ENCODE measurements around the gene SH2D3C.

The SH2D3C gene

GRCh38 chr9:127712371-127712770 lies 66.1 kb downstream of the SH2D3C start:
- Histone ChIP-seq H3K4me1 (ENCODE audit: insufficient read depth, low read length) (0 out of 2 replicates have a peak, but pooled peaks cover 7% of the 10 kb centered on the region), H3K9me3 (ENCODE audit: insufficient read depth, low read depth, low read length) (no peaks in the 10 kb centered on the region), H3K4me3 (ENCODE audit: low read length) (no peak overlapping the region), H3K36me3 (ENCODE audit: insufficient read depth, low read length) (no peaks in the 10 kb centered on the region), H3K27me3 (ENCODE audit: insufficient read depth, low read length) (peaks cover 5% of the 10 kb centered on the region; the same call in 1 of the 2 replicates), H3K27ac (ENCODE audit: low read depth, low read length) (no peak overlapping the region), H3K9ac (ENCODE audit: low read depth, low read length) (no peak overlapping the region)
- WGBS: 86% methylated on average over 11 of the region's 11 CpGs

GRCh38 chr9:127711831-127712274 lies 66.6 kb downstream of the SH2D3C start:
- H3K27ac ChIP-seq (ENCODE audit: low read depth, low read length): no peak overlapping the region
- WGBS: 62% methylated on average over 11 of the region's 11 CpGs
- H3K9me3 ChIP-seq (ENCODE audit: insufficient read depth, low read depth, low read length): no peaks in the 10 kb centered on the region
- peaks cover 5% of the 10 kb centered on the region; the same call in 1 of the 2 replicates for H3K27me3 ChIP-seq (ENCODE audit: insufficient read depth, low read length)
- H3K36me3 ChIP-seq (ENCODE audit: insufficient read depth, low read length): no peaks in the 10 kb centered on the region
- H3K4me1 ChIP-seq (ENCODE audit: insufficient read depth, low read length): 0 out of 2 replicates have a peak, but pooled peaks cover 7% of the 10 kb centered on the region
- H3K9ac ChIP-seq (ENCODE audit: low read depth, low read length): no peak overlapping the region
- H3K4me3 ChIP-seq (ENCODE audit: low read length): no peak overlapping the region

- Histone ChIP-seq H3K36me3 (ENCODE audit: insufficient read depth, low read length) (no peaks in the 10 kb centered on the region), H3K27ac (ENCODE audit: low read depth, low read length) (no peak overlapping the region), H3K27me3 (ENCODE audit: insufficient read depth, low read length) (peaks cover 5% of the 10 kb centered on the region; the same call in 1 of the 2 replicates), H3K9ac (ENCODE audit: low read depth, low read length) (no peak overlapping the region), H3K4me3 (ENCODE audit: low read length) (no peak overlapping the region), H3K9me3 (ENCODE audit: insufficient read depth, low read depth, low read length) (no peaks in the 10 kb centered on the region), H3K4me1 (ENCODE audit: insufficient read depth, low read length) (0 out of 2 replicates have a peak, but pooled peaks cover 7% of the 10 kb centered on the region)
- 88% methylated on average over 9 of the region's 9 CpGs for WGBS
These were observed 67.2 kb downstream of the SH2D3C start for GRCh38 chr9:127711226-127711701.

- peaks cover 5% of the 10 kb centered on the region; the same call in 1 of the 2 replicates for H3K27me3 ChIP-seq (ENCODE audit: insufficient read depth, low read length)
- no peak overlapping the region for H3K9ac ChIP-seq (ENCODE audit: low read depth, low read length)
- H3K9me3 ChIP-seq (ENCODE audit: insufficient read depth, low read depth, low read length): no peaks in the 10 kb centered on the region
- 91% methylated on average over 10 of the region's 10 CpGs for WGBS
- H3K36me3 ChIP-seq (ENCODE audit: insufficient read depth, low read length): no peaks in the 10 kb centered on the region
- no peak overlapping the region for H3K4me3 ChIP-seq (ENCODE audit: low read length)
- no peak overlapping the region for H3K27ac ChIP-seq (ENCODE audit: low read depth, low read length)
- 0 out of 2 replicates have a peak, but pooled peaks cover 7% of the 10 kb centered on the region for H3K4me1 ChIP-seq (ENCODE audit: insufficient read depth, low read length)
These were observed 68.2 kb downstream of the SH2D3C start for GRCh38 chr9:127710204-127710783.

GRCh38 chr9:127708952-127709587 lies 69.4 kb downstream of the SH2D3C start:
- no peak overlapping the region for H3K27ac ChIP-seq (ENCODE audit: low read depth, low read length)
- H3K36me3 ChIP-seq (ENCODE audit: insufficient read depth, low read length): no peaks in the 10 kb centered on the region
- WGBS: 91% methylated on average over 8 of the region's 8 CpGs
- H3K9me3 ChIP-seq (ENCODE audit: insufficient read depth, low read depth, low read length): no peaks in the 10 kb centered on the region
- H3K4me1 ChIP-seq (ENCODE audit: insufficient read depth, low read length): 0 out of 2 replicates have a peak, but pooled peaks cover 5% of the 10 kb centered on the region
- H3K4me3 ChIP-seq (ENCODE audit: low read length): no peak overlapping the region
- no peaks in the 10 kb centered on the region for H3K27me3 ChIP-seq (ENCODE audit: insufficient read depth, low read length)
- no peak overlapping the region for H3K9ac ChIP-seq (ENCODE audit: low read depth, low read length)

- no peak overlapping the region for H3K4me3 ChIP-seq (ENCODE audit: low read length)
- no peak overlapping the region for H3K9ac ChIP-seq (ENCODE audit: low read depth, low read length)
- no peaks in the 10 kb centered on the region for H3K36me3 ChIP-seq (ENCODE audit: insufficient read depth, low read length)
- WGBS: 71% methylated on average over 5 of the region's 5 CpGs
- no peaks in the 10 kb centered on the region for H3K27me3 ChIP-seq (ENCODE audit: insufficient read depth, low read length)
- H3K4me1 ChIP-seq (ENCODE audit: insufficient read depth, low read length): 0 out of 2 replicates have a peak, but pooled peaks cover 5% of the 10 kb centered on the region
- no peaks in the 10 kb centered on the region for H3K9me3 ChIP-seq (ENCODE audit: insufficient read depth, low read depth, low read length)
- H3K27ac ChIP-seq (ENCODE audit: low read depth, low read length): no peak overlapping the region
These were observed 70.7 kb downstream of the SH2D3C start for GRCh38 chr9:127707766-127708165.

GRCh38 chr9:127706836-127707241 lies 71.6 kb downstream of the SH2D3C start, which contains the start of gene CFAP157:
CFAP157 (plus strand) TSS chr9:127706988; CDS start chr9:127707032, 44 bp downstream.
- H3K9me3 ChIP-seq (ENCODE audit: insufficient read depth, low read depth, low read length): no peaks in the 10 kb centered on the region
- no peak within 1 kb of the TSS for H3K9ac ChIP-seq (ENCODE audit: low read depth, low read length)
- peak within 1 kb of the TSS; percentile 18; the same call in 1 of the 2 replicates for H3K4me3 ChIP-seq (ENCODE audit: low read length)
- 0 out of 2 replicates have a peak, but pooled peaks cover 4% of the 10 kb centered on the region for H3K4me1 ChIP-seq (ENCODE audit: insufficient read depth, low read length)
- H3K36me3 ChIP-seq (ENCODE audit: insufficient read depth, low read length): no peaks in the 10 kb centered on the region
- WGBS: 76% methylated on average over 11 of the region's 11 CpGs
- H3K27ac ChIP-seq (ENCODE audit: low read depth, low read length): no peak within 1 kb of the TSS
- H3K27me3 ChIP-seq (ENCODE audit: insufficient read depth, low read length): no peaks in the 10 kb centered on the region

GRCh38 chr9:127705577-127706379 lies 72.7 kb downstream of the SH2D3C start:
- H3K9me3 ChIP-seq (ENCODE audit: insufficient read depth, low read depth, low read length): no peaks in the 10 kb centered on the region
- no peaks in the 10 kb centered on the region for H3K27me3 ChIP-seq (ENCODE audit: insufficient read depth, low read length)
- WGBS: 86% methylated on average over 12 of the region's 12 CpGs
- H3K9ac ChIP-seq (ENCODE audit: low read depth, low read length): no peak overlapping the region
- no peak overlapping the region for H3K27ac ChIP-seq (ENCODE audit: low read depth, low read length)
- no peaks in the 10 kb centered on the region for H3K4me1 ChIP-seq (ENCODE audit: insufficient read depth, low read length)
- H3K4me3 ChIP-seq (ENCODE audit: low read length): no peak overlapping the region
- H3K36me3 ChIP-seq (ENCODE audit: insufficient read depth, low read length): no peaks in the 10 kb centered on the region

GRCh38 chr9:127703289-127703946 lies 75.0 kb downstream of the SH2D3C start:
- Histone ChIP-seq H3K27ac (ENCODE audit: low read depth, low read length) (no peak overlapping the region), H3K9ac (ENCODE audit: low read depth, low read length) (no peak overlapping the region), H3K9me3 (ENCODE audit: insufficient read depth, low read depth, low read length) (no peaks in the 10 kb centered on the region), H3K4me1 (ENCODE audit: insufficient read depth, low read length) (no peaks in the 10 kb centered on the region), H3K36me3 (ENCODE audit: insufficient read depth, low read length) (no peaks in the 10 kb centered on the region), H3K27me3 (ENCODE audit: insufficient read depth, low read length) (no peaks in the 10 kb centered on the region), H3K4me3 (ENCODE audit: low read length) (no peak overlapping the region)
- 84% methylated on average over 9 of the region's 9 CpGs for WGBS

GRCh38 chr9:127700594-127701255 lies 77.7 kb downstream of the SH2D3C start:
- H3K36me3 ChIP-seq (ENCODE audit: insufficient read depth, low read length): no peaks in the 10 kb centered on the region
- WGBS: 81% methylated on average over 5 of the region's 5 CpGs
- H3K27me3 ChIP-seq (ENCODE audit: insufficient read depth, low read length): no peaks in the 10 kb centered on the region
- no peak overlapping the region for H3K27ac ChIP-seq (ENCODE audit: low read depth, low read length)
- no peaks in the 10 kb centered on the region for H3K9me3 ChIP-seq (ENCODE audit: insufficient read depth, low read depth, low read length)
- H3K4me1 ChIP-seq (ENCODE audit: insufficient read depth, low read length): no peaks in the 10 kb centered on the region
- no peak overlapping the region for H3K9ac ChIP-seq (ENCODE audit: low read depth, low read length)
- H3K4me3 ChIP-seq (ENCODE audit: low read length): no peak overlapping the region
